Panc1 (cell line): ENCODE data around the gene GNAT1. TPM values are rescaled to one million over a fixed set of nuclear protein-coding genes. Genes with fewer than 3 reads are reported as not detected.

ENCODE experiments used
- ATAC-seq: fragments of 200-7000 bp; cut with Tn5 transposase; 2 replicates; pipeline ENCODE4 v1.9.1; 2020; ENCODE audit warnings: mild to moderate bottlenecking, moderate library complexity
- BruUV-seq: library from RNA; stranded (reverse); fragments of 400-500 nt; replicated peaks from 2 replicates; lab custom pipeline; 2021; lab: Mats Ljungman, UMichigan
- CTCF ChIA-PET: fragments of 300-600 bp; sonication (Branson Sonifier 250); formaldehyde crosslinking; loops from one replicate; lab custom pipeline; 2022; ENCODE audit warnings: antibody characterized with exemption; lab: Charles Lee
- POLR2A ChIA-PET: fragments of 300-600 bp; sonication (Branson Sonifier 250); formaldehyde crosslinking; loops from one replicate; lab custom pipeline; 2022; ENCODE audit warnings: antibody characterized with exemption; lab: Charles Lee
- DNase-seq: peaks from one replicate; pipeline ENCODE4 v3.0.0-alpha.2; 2010; ENCODE audit warnings: low read depth, low spot score
- H3K27ac ChIP-seq: 2 replicates; pipeline ENCODE4 v1.5.1; 2011; ENCODE audit warnings: mild to moderate bottlenecking, low read length, inconsistent platforms
- H3K27me3 ChIP-seq: fragments of 200-500 bp; sonication (Bioruptor generic); 2 replicates; pipeline ENCODE4 v1.6.0; 2014; ENCODE audit warnings: low read length, inconsistent platforms; ENCODE audit not compliant: control insufficient read depth, insufficient read depth
- H3K36me3 ChIP-seq: fragments of 200-500 bp; sonication (Bioruptor generic); 2 replicates; pipeline ENCODE4 v1.5.1; 2014; ENCODE audit warnings: inconsistent platforms, mild to moderate bottlenecking, low read length, moderate library complexity; ENCODE audit not compliant: control insufficient read depth, insufficient read depth
- H3K4me1 ChIP-seq: 2 replicates; pipeline ENCODE4 v1.5.1; 2011; ENCODE audit warnings: inconsistent platforms, mild to moderate bottlenecking, low read length, moderate library complexity; ENCODE audit not compliant: control insufficient read depth, insufficient read depth
- H3K4me3 ChIP-seq, 2 experiments: 2 replicates each; pipeline ENCODE4 v1.5.1; 2011 to 2012; ENCODE audit warnings: low read depth in 2 of 2, low read length in 2 of 2, mild to moderate bottlenecking in 2 of 2, inconsistent platforms in 1 of 2, moderate library complexity in 1 of 2
- H3K9me3 ChIP-seq: fragments of 200-500 bp; sonication (Bioruptor generic); 2 replicates; pipeline ENCODE4 v1.5.1; 2014; ENCODE audit warnings: low read depth, mild to moderate bottlenecking, inconsistent platforms, low read length, moderate library complexity; ENCODE audit not compliant: control insufficient read depth, insufficient read depth
- CTCF ChIP-seq: fragments of 450-650 bp; IDR thresholded peaks from 2 replicates; pipeline ENCODE4 v1.5.1; 2017; ENCODE audit warnings: mild to moderate bottlenecking
- POLR2AphosphoS5 ChIP-seq: IDR thresholded peaks from 2 replicates; pipeline ENCODE4 v1.6.1; 2012; ENCODE audit warnings: mild to moderate bottlenecking, low read depth, low read length, moderate library complexity
- REST ChIP-seq, 2 experiments: IDR thresholded peaks; 2 replicates each; pipeline ENCODE4 v1.6.1; 2011 to 2012; ENCODE audit warnings: low read depth in 2 of 2, control low read depth in 1 of 2, low read length in 1 of 2, mild to moderate bottlenecking in 1 of 2, moderate library complexity in 1 of 2; ENCODE audit not compliant: insufficient read depth in 1 of 2
- SIN3A ChIP-seq: IDR thresholded peaks from 2 replicates; pipeline ENCODE4 v1.6.1; 2012; ENCODE audit warnings: low read depth, mild to moderate bottlenecking, low read length, moderate library complexity, borderline replicate concordance; ENCODE audit not compliant: insufficient read depth
- TCF7L2 ChIP-seq: IDR thresholded peaks from 2 replicates; pipeline ENCODE4 v1.6.1; 2011; ENCODE audit warnings: mild to moderate bottlenecking, low read depth, low read length, inconsistent platforms
- in situ Hi-C: cut with HindIII; loops from 2 replicates; pipeline ENCODE4 v1.10.0; 2016; ENCODE audit warnings: low sequenced_read_pairs, low pct_unique_long_range_greater_than_20kb
- intact Hi-C: fragments of 100-400 bp; cut with micrococcal nuclease; formaldehyde crosslinking; loops from one replicate; pipeline ENCODE4 v1.10.0; 2022; ENCODE audit not compliant: unreplicated experiment
- total RNA-seq: library from RNA; stranded (reverse); gene quantifications from one replicate; pipeline ENCODE4 v1.2.1, GENCODE V29; 2021; ENCODE audit not compliant: unreplicated experiment

The GNAT1 gene
- total RNA-seq, 1 experiment from 2014 or later: not detected

- no peaks in the 10 kb centered on the region for H3K36me3 ChIP-seq
- no peak for TF ChIP-seq CTCF
- no peak for TF ChIP-seq REST (IDR thresholded peaks at IDR 0.05; ENCODE audit: insufficient read depth in 1 of 2, low read depth in 2 of 2, low read length in 1 of 2)
- no peak for TF ChIP-seq POLR2AphosphoS5
- no peak for TF ChIP-seq TCF7L2
- no peak for TF ChIP-seq SIN3A
- no peaks in the 10 kb centered on the region for H3K27me3 ChIP-seq
- BruUV-seq: no TSS peak
- no peaks in the 10 kb centered on the region for H3K4me1 ChIP-seq
- no peaks in the 10 kb centered on the region for H3K9me3 ChIP-seq
- ATAC-seq (no peak), DNase-seq (no peak)
- in situ Hi-C loops: no loop called here
- intact Hi-C loops: no loop called here
- H3K4me3 ChIP-seq: no peak overlapping the region
- POLR2A ChIA-PET: no interaction called here
- no peak overlapping the region for H3K27ac ChIP-seq
- CTCF ChIA-PET: no interaction called here
Observed at GRCh38 chr3:50221051-50221410, 29.6 kb downstream of the GNAT1 start.

GRCh38 chr3:50221411-50222168, 30.2 kb downstream of the GNAT1 start:
- Histone ChIP-seq H3K27me3 (no peaks in the 10 kb centered on the region), H3K4me3 (no peak overlapping the region), H3K4me1 (no peaks in the 10 kb centered on the region), H3K36me3 (no peaks in the 10 kb centered on the region), H3K9me3 (no peaks in the 10 kb centered on the region), H3K27ac (no peak overlapping the region)
- BruUV-seq: no TSS peak
- ChIA-PET POLR2A (no interaction called here), CTCF (no interaction called here)
- ATAC-seq (peak; percentile 21; the same call in 1 of the 2 replicates), DNase-seq (no peak)
- in situ Hi-C loops: no loop called here
- TF ChIP-seq POLR2AphosphoS5 (no peak), CTCF (no peak; the same call in 1 of the 2 replicates), REST (IDR thresholded peaks at IDR 0.05; ENCODE audit: insufficient read depth in 1 of 2, low read depth in 2 of 2, low read length in 1 of 2) (no peak), SIN3A (no peak), TCF7L2 (no peak)
- intact Hi-C loops: no loop called here
